Esophagus muscularis mucosa (tissue), 4 donors: ENCODE measurements around the gene UBQLN4.

Experiments used
- CTCF ChIP-seq, 3 experiments: fragments of 200-600 bp in 2 of 3; fragments of 450-650 bp in 1 of 3; sonication (generic) in 2 of 3; IDR thresholded peaks; one replicate each; pipeline ENCODE4 v1.5.1; 2017 to 2019; ENCODE audit warnings: antibody characterized with exemption in 3 of 3, mild to moderate bottlenecking in 2 of 3, moderate library complexity in 1 of 3
- EP300 ChIP-seq: sonication (generic); formaldehyde crosslinking; IDR thresholded peaks from one replicate; pipeline ENCODE4 v1.6.1; 2017; ENCODE audit warnings: antibody characterized with exemption
- POLR2AphosphoS5 ChIP-seq, 2 donors: sonication (generic); formaldehyde crosslinking; IDR thresholded peaks; one replicate each; pipeline ENCODE4 v1.6.1; 2017; ENCODE audit warnings: antibody characterized with exemption in 2 of 2

GRCh38 chr1:156006666-156007376 is 46.8 kb downstream of the UBQLN4 start:
- no peak for TF ChIP-seq EP300
- TF ChIP-seq CTCF (IDR thresholded peaks at IDR 0.05): no peak
- no peak for TF ChIP-seq POLR2AphosphoS5 (IDR thresholded peaks at IDR 0.05)
